ENCODE data around the gene HIRIP3.

Gene HIRIP3

GRCh38 chr16:30007378-30007895, 12.0 kb upstream of the HIRIP3 start:
- Histone ChIP-seq H2BK12ac (ENCODE audit: low read length in 2 of 2) (no peak overlapping the region), H4K91ac (ENCODE audit: low read length) (no peak overlapping the region), H2BK5ac (ENCODE audit: low read depth, low read length, poor library complexity, severe bottlenecking) (no peak overlapping the region), H3K27me3 (ENCODE audit: control insufficient read depth in 1 of 2, insufficient read depth in 1 of 2, low read length in 2 of 2) (peaks cover 33 to 44% of the 10 kb centered on the region in 2 experiments), H4K8ac (ENCODE audit: low read length) (no peak overlapping the region), H3K9me3 (ENCODE audit: control insufficient read depth, low read length) (no peaks in the 10 kb centered on the region), H3K79me1 (replicated peaks; ENCODE audit: low read length, poor library complexity, severe bottlenecking) (peaks cover 5% of the 10 kb centered on the region), H3K27ac (ENCODE audit: low read length, poor library complexity, severe bottlenecking) (no peak overlapping the region), H3K9ac (ENCODE audit: low read length) (no peak overlapping the region), H3K23ac (ENCODE audit: low read length in 2 of 2) (no peak overlapping the region), H2BK15ac (ENCODE audit: low read depth, poor library complexity, severe bottlenecking) (no peak overlapping the region), H3K36me3 (ENCODE audit: control insufficient read depth in 1 of 2, insufficient read depth in 2 of 2, low read depth in 1 of 2, low read length in 2 of 2) (peaks cover 10 to 44% of the 10 kb centered on the region in 2 experiments), H2AK5ac (ENCODE audit: low read length, severe bottlenecking) (no peak overlapping the region), H3K4me3 (ENCODE audit: insufficient read depth in 1 of 2, low read depth in 1 of 2, low read length in 2 of 2) (no peak overlapping the region), H3K4me1 (ENCODE audit: control insufficient read depth, insufficient read depth, low read depth, low read length) (peaks cover 20% of the 10 kb centered on the region), H3K18ac (ENCODE audit: low read depth in 1 of 2, low read length in 2 of 2) (no peak overlapping the region), H3K14ac (ENCODE audit: low read length in 2 of 2) (no peak overlapping the region), H2AFZ (ENCODE audit: low read depth, low read length) (no peak overlapping the region), H2BK120ac (ENCODE audit: low read depth, low read length) (no peak overlapping the region), H3K4me2 (ENCODE audit: low read length, poor library complexity, severe bottlenecking) (no peak overlapping the region), H3K4ac (ENCODE audit: low read depth in 1 of 2, low read length in 2 of 2) (no peak overlapping the region)
- DNase-seq = no peak
- WGBS = 93% methylated on average over 11 of the region's 11 CpGs

GRCh38 chr16:30006659-30007377, 11.4 kb upstream of the HIRIP3 start:
- no peak for DNase-seq
- H2AFZ ChIP-seq (ENCODE audit: low read depth, low read length) = no peak overlapping the region
- peaks cover 13 to 50% of the 10 kb centered on the region in 2 experiments for H3K36me3 ChIP-seq (ENCODE audit: control insufficient read depth in 1 of 2, insufficient read depth in 2 of 2, low read depth in 1 of 2, low read length in 2 of 2)
- H2BK120ac ChIP-seq (ENCODE audit: low read depth, low read length) = no peak overlapping the region
- H4K91ac ChIP-seq (ENCODE audit: low read length) = no peak overlapping the region
- no peak overlapping the region for H2BK15ac ChIP-seq (ENCODE audit: low read depth, poor library complexity, severe bottlenecking)
- no peak overlapping the region for H3K4me2 ChIP-seq (ENCODE audit: low read length, poor library complexity, severe bottlenecking)
- no peak overlapping the region for H3K23ac ChIP-seq (ENCODE audit: low read length in 2 of 2)
- WGBS = 93% methylated on average over 34 of the region's 34 CpGs
- peaks cover 5% of the 10 kb centered on the region for H3K79me1 ChIP-seq (replicated peaks; ENCODE audit: low read length, poor library complexity, severe bottlenecking)
- no peak overlapping the region for H3K4ac ChIP-seq (ENCODE audit: low read depth in 1 of 2, low read length in 2 of 2)
- H3K9ac ChIP-seq (ENCODE audit: low read length) = no peak overlapping the region
- H3K4me3 ChIP-seq (ENCODE audit: insufficient read depth in 1 of 2, low read depth in 1 of 2, low read length in 2 of 2) = no peak overlapping the region
- H2AK5ac ChIP-seq (ENCODE audit: low read length, severe bottlenecking) = no peak overlapping the region
- no peak overlapping the region for H2BK12ac ChIP-seq (ENCODE audit: low read length in 2 of 2)
- no peak overlapping the region for H3K27ac ChIP-seq (ENCODE audit: low read length, poor library complexity, severe bottlenecking)
- peaks cover 28 to 40% of the 10 kb centered on the region in 2 experiments for H3K27me3 ChIP-seq (ENCODE audit: control insufficient read depth in 1 of 2, insufficient read depth in 1 of 2, low read length in 2 of 2)
- no peak overlapping the region for H4K8ac ChIP-seq (ENCODE audit: low read length)
- no peak overlapping the region for H2BK5ac ChIP-seq (ENCODE audit: low read depth, low read length, poor library complexity, severe bottlenecking)
- no peaks in the 10 kb centered on the region for H3K9me3 ChIP-seq (ENCODE audit: control insufficient read depth, low read length)
- no peak overlapping the region for H3K14ac ChIP-seq (ENCODE audit: low read length in 2 of 2)
- H3K18ac ChIP-seq (ENCODE audit: low read depth in 1 of 2, low read length in 2 of 2) = no peak overlapping the region
- H3K4me1 ChIP-seq (ENCODE audit: control insufficient read depth, insufficient read depth, low read depth, low read length) = peaks cover 20% of the 10 kb centered on the region

GRCh38 chr16:30006095-30006473, 10.7 kb upstream of the HIRIP3 start:
- peaks cover 7% of the 10 kb centered on the region for H3K79me1 ChIP-seq (replicated peaks; ENCODE audit: low read length, poor library complexity, severe bottlenecking)
- H3K9me3 ChIP-seq (ENCODE audit: control insufficient read depth, low read length) = no peaks in the 10 kb centered on the region
- no peak overlapping the region for H2AFZ ChIP-seq (ENCODE audit: low read depth, low read length)
- H3K18ac ChIP-seq (ENCODE audit: low read depth in 1 of 2, low read length in 2 of 2) = no peak overlapping the region
- no peak overlapping the region for H3K4ac ChIP-seq (ENCODE audit: low read depth in 1 of 2, low read length in 2 of 2)
- no peak overlapping the region for H4K91ac ChIP-seq (ENCODE audit: low read length)
- no peak overlapping the region for H3K4me2 ChIP-seq (ENCODE audit: low read length, poor library complexity, severe bottlenecking)
- H3K27ac ChIP-seq (ENCODE audit: low read length, poor library complexity, severe bottlenecking) = no peak overlapping the region
- peaks cover 12% of the 10 kb centered on the region for H3K4me1 ChIP-seq (ENCODE audit: control insufficient read depth, insufficient read depth, low read depth, low read length)
- no peak overlapping the region for H3K23ac ChIP-seq (ENCODE audit: low read length in 2 of 2)
- H2AK5ac ChIP-seq (ENCODE audit: low read length, severe bottlenecking) = no peak overlapping the region
- H2BK5ac ChIP-seq (ENCODE audit: low read depth, low read length, poor library complexity, severe bottlenecking) = no peak overlapping the region
- no peak overlapping the region for H3K4me3 ChIP-seq (ENCODE audit: insufficient read depth in 1 of 2, low read depth in 1 of 2, low read length in 2 of 2)
- H2BK15ac ChIP-seq (ENCODE audit: low read depth, poor library complexity, severe bottlenecking) = no peak overlapping the region
- no peak overlapping the region for H2BK120ac ChIP-seq (ENCODE audit: low read depth, low read length)
- peak overlapping the region in 1 of 2 experiments; percentile 37 for H2BK12ac ChIP-seq (ENCODE audit: low read length in 2 of 2)
- 97% methylated on average over 18 of the region's 18 CpGs for WGBS
- no peak overlapping the region for H3K9ac ChIP-seq (ENCODE audit: low read length)
- DNase-seq = no peak
- peaks cover 17 to 58% of the 10 kb centered on the region in 2 experiments for H3K36me3 ChIP-seq (ENCODE audit: control insufficient read depth in 1 of 2, insufficient read depth in 2 of 2, low read depth in 1 of 2, low read length in 2 of 2)
- H4K8ac ChIP-seq (ENCODE audit: low read length) = no peak overlapping the region
- no peak overlapping the region for H3K14ac ChIP-seq (ENCODE audit: low read length in 2 of 2)
- peaks cover 21 to 36% of the 10 kb centered on the region in 2 experiments for H3K27me3 ChIP-seq (ENCODE audit: control insufficient read depth in 1 of 2, insufficient read depth in 1 of 2, low read length in 2 of 2)

GRCh38 chr16:30005341-30006094, 10.1 kb upstream of the HIRIP3 start:
- WGBS = 83% methylated on average over 33 of the region's 35 CpGs
- Histone ChIP-seq H3K18ac (ENCODE audit: low read depth in 1 of 2, low read length in 2 of 2) (no peak overlapping the region), H3K4me1 (ENCODE audit: control insufficient read depth, insufficient read depth, low read depth, low read length) (peaks cover 7% of the 10 kb centered on the region)

More at GRCh38 chr16:30005341-30006094, 10.1 kb upstream of the HIRIP3 start:
- Histone ChIP-seq H2BK15ac (ENCODE audit: low read depth, poor library complexity, severe bottlenecking) (no peak overlapping the region), H4K91ac (ENCODE audit: low read length) (no peak overlapping the region), H4K8ac (ENCODE audit: low read length) (no peak overlapping the region), H3K23ac (ENCODE audit: low read length in 2 of 2) (no peak overlapping the region), H2AFZ (ENCODE audit: low read depth, low read length) (no peak overlapping the region), H3K9me3 (ENCODE audit: control insufficient read depth, low read length) (no peaks in the 10 kb centered on the region), H2BK12ac (ENCODE audit: low read length in 2 of 2) (no peak overlapping the region), H3K4me2 (ENCODE audit: low read length, poor library complexity, severe bottlenecking) (no peak overlapping the region), H3K79me1 (replicated peaks; ENCODE audit: low read length, poor library complexity, severe bottlenecking) (peaks cover 12% of the 10 kb centered on the region), H3K36me3 (ENCODE audit: control insufficient read depth in 1 of 2, insufficient read depth in 2 of 2, low read depth in 1 of 2, low read length in 2 of 2) (peaks cover 20 to 63% of the 10 kb centered on the region in 2 experiments), H2BK5ac (ENCODE audit: low read depth, low read length, poor library complexity, severe bottlenecking) (no peak overlapping the region), H3K27me3 (ENCODE audit: control insufficient read depth in 1 of 2, insufficient read depth in 1 of 2, low read length in 2 of 2) (peaks cover 17 to 34% of the 10 kb centered on the region in 2 experiments), H3K4ac (ENCODE audit: low read depth in 1 of 2, low read length in 2 of 2) (no peak overlapping the region), H3K27ac (ENCODE audit: low read length, poor library complexity, severe bottlenecking) (no peak overlapping the region), H3K4me3 (ENCODE audit: insufficient read depth in 1 of 2, low read depth in 1 of 2, low read length in 2 of 2) (no peak overlapping the region), H3K9ac (ENCODE audit: low read length) (no peak overlapping the region), H2BK120ac (ENCODE audit: low read depth, low read length) (no peak overlapping the region), H2AK5ac (ENCODE audit: low read length, severe bottlenecking) (no peak overlapping the region), H3K14ac (ENCODE audit: low read length in 2 of 2) (no peak overlapping the region)
- peak; percentile 49 for DNase-seq
